Naive thymus-derived CD8-positive, alpha-beta T cell (primary cell): ENCODE data around the gene EDRF1. TPM values are rescaled to one million over a fixed set of nuclear protein-coding genes. Genes with fewer than 3 reads are reported as not detected.
"Not testable (repeated sequence)": the region's sequence is repeated elsewhere in the genome, so short reads cannot be mapped to it uniquely, and the experiment has no call there.

Source experiments
- ATAC-seq, 2 donors: fragments of 150-1000 bp; cut with Tn5 transposase in 1 of 2; sonication (Bioruptor Pico), chemical (Tn5 transposase) in 1 of 2; 1 replicate in 1 of 2; 2 replicates in 1 of 2; pipeline ENCODE4 v1.10.0; 2021; ENCODE audit warnings: mild to moderate bottlenecking in 2 of 2, moderate library complexity in 2 of 2
- POLR2A ChIA-PET: fragments of 350-600 bp; sonication (Branson Sonifier 250); formaldehyde crosslinking; loops from one replicate; lab custom pipeline; 2021; ENCODE audit warnings: antibody characterized with exemption; lab: Charles Lee
- DNase-seq, 10 donors: peaks; one replicate each; pipeline versions ENCODE4 v3.0.0 to v3.0.0-alpha.2; 2020 to 2022
- H3K27ac Mint-ChIP-seq, 10 donors: one replicate each; pipeline ENCODE4 v1.8.0; 2020 to 2022; ENCODE audit warnings: mild to moderate bottlenecking in 10 of 10, mixed read lengths in 10 of 10, moderate library complexity in 4 of 10, inconsistent platforms in 1 of 10
- H3K27me3 Mint-ChIP-seq, 5 donors: one replicate each; pipeline ENCODE4 v1.8.0; 2021 to 2022; ENCODE audit warnings: mixed read lengths in 5 of 5
- H3K36me3 Mint-ChIP-seq, 3 donors: one replicate each; pipeline ENCODE4 v1.8.0; 2020 to 2022; ENCODE audit warnings: mixed read lengths in 3 of 3, mild to moderate bottlenecking in 2 of 3, inconsistent platforms in 1 of 3
- H3K4me1 Mint-ChIP-seq, 4 donors: one replicate each; pipeline ENCODE4 v1.8.0; 2021 to 2022; ENCODE audit warnings: mixed read lengths in 4 of 4
- H3K4me3 Mint-ChIP-seq, 10 donors: one replicate each; pipeline ENCODE4 v1.8.0; 2020 to 2022; ENCODE audit warnings: mild to moderate bottlenecking in 10 of 10, mixed read lengths in 10 of 10, moderate library complexity in 6 of 10, inconsistent platforms in 1 of 10
- H3K9me3 Mint-ChIP-seq, 9 donors: one replicate each; pipeline ENCODE4 v1.8.0; 2020 to 2022; ENCODE audit warnings: mixed read lengths in 9 of 9, mild to moderate bottlenecking in 3 of 9, inconsistent platforms in 1 of 9, moderate library complexity in 1 of 9
- polyA plus RNA-seq, 3 donors: library from polyadenylated mRNA; unstranded; fragments of 300-500 nt; fragmentation: Illumina TruSeq; gene quantifications; one replicate each; pipeline ENCODE4 v1.2.3, GENCODE V29; 2021
- total RNA-seq, 8 experiments: library from RNA in 2 of 8; stranded (reverse) in 2 of 8; gene quantifications; one replicate each; pipeline ENCODE4 v1.2.3 and lab custom pipeline; 2021 to 2026

The EDRF1 gene
- total and polyA plus RNA-seq, 5 experiments from 2014 or later = 10.3 to 61.4 (median 12.8) TPM

DNA sequence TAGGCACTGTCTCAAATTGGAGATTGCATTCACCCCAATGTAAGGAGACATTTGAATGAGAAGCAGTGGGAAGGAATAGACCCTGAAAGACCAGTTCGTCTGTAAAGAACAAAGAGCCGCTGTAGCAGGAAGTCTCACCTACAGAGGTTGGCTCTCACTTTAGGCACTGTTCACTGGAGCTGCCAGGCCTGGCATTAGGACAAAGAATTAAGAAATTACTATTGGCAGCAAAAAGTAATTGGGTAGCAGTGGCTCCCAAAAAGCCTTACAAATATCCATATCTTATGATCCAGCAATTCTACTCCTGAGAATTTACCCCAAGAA lies 26.0 kb upstream of the EDRF1 start:
- Mint-ChIP-seq H3K4me3 (no peak overlapping the region), H3K4me1 (peaks cover 2 to 7% (median 5%) of the 10 kb centered on the region in 4 donors)
- POLR2A ChIA-PET = no interaction called here

DNA sequence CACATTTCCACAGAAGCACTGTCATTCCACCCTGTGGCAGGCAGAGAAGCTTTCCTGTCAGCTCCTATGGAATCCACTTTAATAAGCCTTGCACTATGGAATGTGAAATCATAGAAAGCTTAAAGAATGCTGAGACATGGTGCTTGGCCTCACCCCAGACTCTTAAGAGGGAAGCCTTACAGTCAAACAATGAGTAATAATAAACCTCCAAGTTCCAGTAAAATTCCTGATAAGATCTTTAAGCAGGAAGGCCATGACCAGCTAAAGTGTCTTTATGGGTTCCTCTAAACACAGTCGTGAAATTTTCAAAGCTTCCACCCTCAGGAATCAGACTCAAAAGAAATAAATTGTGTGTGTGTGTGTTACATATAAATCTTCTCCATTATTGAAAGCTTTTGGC lies 24.6 kb upstream of the EDRF1 start:
- no peaks in the 10 kb centered on the region for H3K36me3 Mint-ChIP-seq
- H3K27me3 Mint-ChIP-seq = peaks cover 0 to 1% (median 0%) of the 10 kb centered on the region in 5 donors
- POLR2A ChIA-PET = no interaction called here
- no peak overlapping the region for H3K27ac Mint-ChIP-seq
- no peaks in the 10 kb centered on the region for H3K9me3 Mint-ChIP-seq
- H3K4me3 Mint-ChIP-seq = no peak overlapping the region
- peaks cover 2 to 7% (median 5%) of the 10 kb centered on the region in 4 donors for H3K4me1 Mint-ChIP-seq
- ATAC-seq (no peak), DNase-seq (no peak)

More for the DNA sequence above, 26.0 kb upstream of the EDRF1 start:
- ATAC-seq (no peak), DNase-seq (no peak)
- H3K9me3 Mint-ChIP-seq = no peaks in the 10 kb centered on the region
- H3K27me3 Mint-ChIP-seq = peaks cover 1 to 8% (median 4%) of the 10 kb centered on the region in 5 donors
- no peaks in the 10 kb centered on the region for H3K36me3 Mint-ChIP-seq
- H3K27ac Mint-ChIP-seq = no peak overlapping the region

DNA sequence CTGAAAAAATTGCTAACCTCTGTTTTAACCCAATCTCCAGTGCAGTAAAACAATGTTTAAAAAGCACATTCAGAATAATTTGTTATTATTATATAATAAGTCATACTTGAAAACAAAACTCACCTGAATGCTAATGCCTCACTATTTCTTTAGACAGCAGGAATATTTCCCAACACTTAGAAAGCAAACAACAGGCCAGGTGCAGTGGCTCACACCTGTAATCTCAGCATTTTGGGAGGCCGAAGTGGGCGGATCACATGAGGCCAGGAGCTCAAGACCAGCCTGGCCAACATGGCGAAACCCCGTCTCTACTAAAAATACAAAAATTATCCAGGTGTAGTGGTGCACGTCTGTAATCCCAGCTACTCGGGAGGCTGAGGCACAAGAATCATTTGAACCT lies 22.6 kb upstream of the EDRF1 start:
- DNase-seq, H3K27ac Mint-ChIP-seq, H3K27me3 Mint-ChIP-seq, H3K4me1 Mint-ChIP-seq, H3K36me3 Mint-ChIP-seq, H3K9me3 Mint-ChIP-seq, ATAC-seq, H3K4me3 Mint-ChIP-seq: not testable (repeated sequence)
- POLR2A ChIA-PET = interaction anchor here (0.7 kb wide), 1 partner anchor 15 kb away, joined by 3 read pairs; no protein-coding TSS in a partner anchor

DNA sequence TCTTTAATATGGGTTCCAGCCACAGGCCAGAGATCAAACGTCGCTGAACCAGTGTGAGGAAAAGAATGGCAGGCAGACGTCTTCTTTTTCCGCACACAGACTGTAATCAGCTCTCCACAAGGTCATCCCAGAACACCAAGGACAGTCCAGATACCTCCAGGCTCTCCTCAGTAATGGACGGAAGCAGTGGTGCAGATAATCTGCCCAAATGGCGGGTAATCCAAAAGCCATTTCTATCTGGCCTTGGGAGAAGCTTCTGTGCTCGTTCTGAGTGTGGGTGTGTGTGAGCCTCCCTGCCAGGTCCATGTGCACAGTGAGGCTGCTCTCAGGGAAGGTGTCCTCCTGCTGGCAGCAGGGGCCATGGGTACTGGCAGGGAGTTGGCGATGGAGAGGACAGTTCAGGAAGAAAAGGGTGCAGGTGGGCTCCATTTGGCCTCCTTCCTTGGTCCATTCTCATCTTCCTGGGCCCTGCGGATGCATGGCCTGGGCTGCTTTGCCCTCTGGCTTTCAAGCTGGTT lies 21.0 kb upstream of the EDRF1 start:
- no peak for DNase-seq
- POLR2A ChIA-PET = no interaction called here
- ATAC-seq = no peak
- Mint-ChIP-seq H3K4me1 (no peaks in the 10 kb centered on the region), H3K36me3 (peaks cover 0 to 5% (median 4%) of the 10 kb centered on the region in 3 donors), H3K4me3 (no peak overlapping the region), H3K9me3 (peaks cover 0 to 10% (median 4%) of the 10 kb centered on the region in 9 donors), H3K27ac (no peak overlapping the region), H3K27me3 (peaks cover 0 to 11% (median 5%) of the 10 kb centered on the region in 5 donors)

DNA sequence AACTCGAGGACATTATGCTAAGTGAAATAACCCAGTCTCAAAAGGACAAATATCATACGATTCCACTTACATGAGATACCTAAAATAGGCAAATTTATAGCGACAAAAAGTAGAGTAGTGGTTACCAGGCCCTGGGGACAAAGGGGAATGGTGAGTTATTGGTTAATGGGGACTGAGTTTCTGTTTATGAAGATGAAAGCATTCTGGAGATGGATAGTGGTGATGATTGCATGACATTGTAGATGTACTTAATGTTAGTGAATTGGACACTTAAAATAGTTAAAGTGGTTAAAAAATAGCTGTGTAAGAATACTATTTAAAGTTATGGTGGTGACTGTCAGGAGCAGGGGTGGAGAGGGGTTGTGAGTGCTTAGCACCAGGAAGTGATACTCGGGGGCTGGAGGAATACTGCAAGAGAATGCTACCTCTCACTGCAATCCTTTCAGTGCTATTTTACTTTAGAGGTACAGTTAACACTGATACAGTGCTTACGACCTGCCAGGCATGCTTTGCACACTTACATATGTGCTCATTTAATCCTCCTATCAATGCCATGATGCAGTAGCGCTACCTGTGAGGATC lies 19.9 kb upstream of the EDRF1 start:
- Mint-ChIP-seq H3K4me3 (no peak overlapping the region), H3K4me1 (no peaks in the 10 kb centered on the region), H3K27ac (no peak overlapping the region), H3K27me3 (peaks cover 0 to 11% (median 4%) of the 10 kb centered on the region in 5 donors), H3K36me3 (peaks cover 0 to 5% (median 4%) of the 10 kb centered on the region in 3 donors), H3K9me3 (peaks cover 0 to 10% (median 4%) of the 10 kb centered on the region in 9 donors)
- POLR2A ChIA-PET = no interaction called here
- ATAC-seq = no peak
- DNase-seq = no peak

DNA sequence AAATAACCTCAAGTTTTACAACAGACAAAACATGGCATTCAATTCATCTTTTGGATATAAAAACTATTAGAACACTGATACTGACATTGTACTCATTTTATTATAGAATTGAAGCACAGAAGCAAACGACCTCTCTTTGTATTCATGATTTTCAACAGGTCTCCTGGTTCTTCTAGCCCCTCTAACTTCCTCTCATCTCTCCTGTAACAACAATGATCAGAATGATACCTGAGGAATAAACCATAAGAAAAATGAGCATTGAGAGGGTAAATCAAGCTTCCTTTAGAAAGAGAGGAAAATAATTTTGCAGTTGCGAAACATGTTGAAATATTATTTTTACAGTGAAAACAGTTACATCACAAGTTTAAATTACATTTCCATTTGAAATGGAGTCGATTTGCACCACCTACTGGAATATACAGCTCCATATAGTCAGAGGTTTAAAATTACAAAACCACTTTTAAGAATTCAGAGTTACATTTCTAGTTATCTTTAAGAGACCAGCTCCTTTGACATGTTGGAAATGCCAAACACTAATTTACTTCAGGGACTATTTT lies 19.1 kb upstream of the EDRF1 start:
- Mint-ChIP-seq H3K4me1 (no peaks in the 10 kb centered on the region), H3K36me3 (peaks cover 0 to 5% (median 4%) of the 10 kb centered on the region in 3 donors), H3K27me3 (peaks cover 0 to 11% (median 4%) of the 10 kb centered on the region in 5 donors), H3K9me3 (peaks cover 0 to 10% (median 4%) of the 10 kb centered on the region in 9 donors), H3K4me3 (no peak overlapping the region), H3K27ac (no peak overlapping the region)
- DNase-seq = no peak
- no peak for ATAC-seq
- POLR2A ChIA-PET = no interaction called here

DNA sequence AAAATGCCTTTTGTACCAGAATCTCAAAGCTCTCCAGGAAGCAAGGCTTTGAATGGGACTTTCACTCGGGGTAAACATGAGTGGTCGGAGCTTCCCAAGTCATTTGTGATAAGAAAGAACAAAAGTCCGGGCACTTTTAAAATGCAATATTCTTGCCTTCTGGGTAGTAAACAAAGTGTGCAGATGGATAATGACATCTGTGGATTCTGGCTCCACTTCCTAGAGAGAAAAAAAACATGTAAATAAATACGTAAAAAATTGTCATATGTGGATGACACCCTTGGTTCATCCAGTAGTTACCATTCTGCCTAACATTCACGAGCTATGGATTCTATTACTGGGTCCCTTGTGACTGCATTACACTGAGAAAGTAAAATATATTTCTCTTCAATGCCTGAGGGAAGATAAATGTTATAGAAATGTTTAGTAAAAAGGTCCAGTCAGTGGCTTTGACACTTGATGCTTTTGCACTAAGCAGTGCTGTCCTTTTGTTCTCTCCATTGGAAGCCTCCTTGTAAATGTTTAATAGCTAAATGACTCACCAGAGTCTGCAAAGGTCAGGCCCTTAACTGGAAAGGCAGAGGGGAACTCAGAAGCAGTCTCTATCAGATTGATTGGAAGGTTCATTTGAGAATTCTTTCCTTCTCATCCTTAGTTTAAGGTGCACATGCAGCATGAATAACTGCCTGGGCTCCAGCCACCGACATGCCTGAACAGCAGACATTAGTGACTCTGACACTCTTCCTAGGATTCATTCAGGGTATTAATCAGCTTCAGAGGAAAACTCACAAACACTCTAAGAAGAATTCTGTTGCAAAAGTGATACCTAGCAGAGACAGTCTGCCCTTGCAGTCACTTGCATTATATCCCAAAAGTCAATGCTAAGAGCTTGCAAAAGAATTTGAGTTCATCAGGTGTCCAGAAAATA lies 11.7 kb upstream of the EDRF1 start:
- Mint-ChIP-seq H3K27ac (no peak overlapping the region), H3K4me1 (peaks cover 0 to 5% (median 0%) of the 10 kb centered on the region in 4 donors), H3K36me3 (peaks cover 0 to 27% (median 8%) of the 10 kb centered on the region in 3 donors), H3K9me3 (peaks cover 0 to 39% (median 23%) of the 10 kb centered on the region in 9 donors), H3K4me3 (no peak overlapping the region), H3K27me3 (peaks cover under 1 to 24% (median 5%) of the 10 kb centered on the region in 5 donors)
- DNase-seq (no peak), ATAC-seq (no peak)
- POLR2A ChIA-PET = no interaction called here

DNA sequence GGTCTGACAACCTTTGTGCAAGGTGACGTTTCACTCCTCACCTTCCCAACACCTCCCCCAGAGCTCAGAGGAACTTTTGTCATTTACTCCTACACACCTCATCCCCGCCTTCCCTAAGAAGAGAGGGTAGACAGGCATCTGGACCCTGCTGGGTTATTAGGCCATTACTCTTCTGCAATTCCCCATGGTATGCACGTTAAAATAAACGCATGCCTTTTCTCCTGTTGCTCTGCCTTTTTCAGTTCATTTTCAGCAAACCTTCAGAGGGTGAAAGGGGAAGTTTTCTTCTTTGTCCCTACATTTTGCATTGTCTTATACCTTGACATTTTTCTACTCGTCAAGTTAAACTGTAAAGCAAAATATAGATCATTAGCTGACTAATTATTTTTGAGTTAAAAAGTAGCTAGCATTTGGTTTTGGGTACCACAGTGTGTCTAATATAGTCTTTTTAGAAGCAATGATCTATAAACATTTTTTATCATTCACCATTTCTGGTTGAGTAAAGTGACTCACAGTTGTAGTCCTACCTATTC lies 10.5 kb upstream of the EDRF1 start:
- Mint-ChIP-seq H3K27ac (peak overlapping the region in 1 of 10 donors; percentile 32), H3K4me1 (peaks cover 0 to 5% (median 0%) of the 10 kb centered on the region in 4 donors), H3K9me3 (peaks cover 0 to 50% (median 32%) of the 10 kb centered on the region in 9 donors), H3K36me3 (peaks cover 0 to 31% (median 6%) of the 10 kb centered on the region in 3 donors), H3K27me3 (peaks cover 0 to 20% (median 4%) of the 10 kb centered on the region in 5 donors), H3K4me3 (no peak overlapping the region)
- POLR2A ChIA-PET = no interaction called here
- ATAC-seq (no peak), DNase-seq (no peak)

DNA sequence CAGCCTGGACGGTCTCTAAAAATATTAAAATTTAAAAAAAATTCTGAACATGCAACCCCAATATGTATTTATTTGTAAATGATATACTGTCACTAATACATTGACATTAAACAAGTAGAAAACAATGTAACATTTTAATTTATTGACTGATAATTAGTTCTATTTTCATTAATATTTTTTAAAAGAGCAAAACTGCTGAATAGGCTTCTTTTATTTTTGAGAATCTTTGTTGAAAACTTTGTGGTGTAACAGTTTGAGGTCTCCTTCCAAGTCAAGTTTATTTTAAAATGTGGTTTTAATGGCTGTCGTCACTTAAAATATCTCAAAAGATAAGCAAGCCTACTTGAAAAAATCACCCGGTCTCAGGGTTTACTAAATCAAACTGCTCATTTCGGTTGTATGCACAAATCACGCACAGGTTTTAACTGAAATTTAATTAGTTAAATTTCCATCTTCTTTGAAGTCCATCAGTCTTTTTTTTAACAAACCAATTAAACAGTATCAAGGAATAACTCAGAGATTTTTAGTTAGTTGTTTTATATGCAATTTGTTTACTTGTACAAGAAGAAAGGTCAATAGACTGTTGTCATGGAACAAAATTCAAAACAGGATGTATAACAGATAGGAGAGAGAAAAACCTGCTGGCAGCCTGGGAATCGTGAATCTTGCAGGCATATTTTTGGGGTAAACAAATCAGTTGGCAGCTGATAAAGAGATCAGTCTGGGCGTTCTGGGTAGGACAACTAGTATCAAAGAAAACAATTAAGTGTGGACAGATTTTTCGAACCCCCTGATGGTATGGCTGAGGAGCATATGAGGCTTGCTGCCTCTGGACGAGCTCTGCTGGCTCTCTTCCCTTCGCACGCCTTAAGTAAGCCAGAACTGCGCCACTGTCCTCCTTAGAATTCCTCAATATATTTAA lies 9.7 kb upstream of the EDRF1 start:
- H3K36me3 Mint-ChIP-seq = peaks cover 0 to 31% (median 6%) of the 10 kb centered on the region in 3 donors
- POLR2A ChIA-PET = no interaction called here
- H3K27me3 Mint-ChIP-seq = peaks cover 0 to 20% (median 4%) of the 10 kb centered on the region in 5 donors
- no peak for DNase-seq
- peaks cover 0 to 5% (median 0%) of the 10 kb centered on the region in 4 donors for H3K4me1 Mint-ChIP-seq
- H3K4me3 Mint-ChIP-seq = no peak overlapping the region
- ATAC-seq = no peak
- no peak overlapping the region for H3K27ac Mint-ChIP-seq
- peaks cover 0 to 53% (median 32%) of the 10 kb centered on the region in 9 donors for H3K9me3 Mint-ChIP-seq

DNA sequence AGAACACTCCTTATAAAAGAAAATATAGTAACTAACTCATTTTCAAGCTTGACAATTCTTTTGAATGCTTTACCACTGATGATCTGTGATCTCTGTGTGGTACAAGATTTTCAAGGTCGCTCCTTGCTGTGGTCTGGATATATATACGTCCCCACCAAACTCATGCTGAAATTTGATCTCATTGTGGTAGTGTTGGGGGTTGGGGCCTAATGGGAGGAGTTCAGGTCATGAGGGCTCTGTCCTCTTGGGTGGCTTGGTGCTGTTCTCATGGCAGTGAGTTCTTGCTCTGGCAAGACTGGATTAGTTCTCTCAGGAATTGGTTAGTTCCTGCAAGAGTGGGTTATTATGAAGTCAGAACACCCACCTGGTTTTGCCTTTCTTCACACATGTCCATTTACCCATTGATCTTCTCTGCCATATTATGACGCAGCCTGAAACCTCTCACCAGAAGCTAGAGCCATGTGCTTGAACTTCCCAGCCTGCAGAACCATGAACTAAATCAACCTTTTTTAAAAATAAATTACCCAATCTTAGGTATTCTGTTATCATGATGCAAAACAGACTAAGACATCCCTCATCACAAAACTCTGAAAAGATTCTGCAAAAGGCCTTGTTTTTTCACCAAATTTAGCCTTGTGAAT lies 8.3 kb upstream of the EDRF1 start:
- POLR2A ChIA-PET = no interaction called here
- H3K27me3 Mint-ChIP-seq = peaks cover 0 to 14% (median under 1%) of the 10 kb centered on the region in 5 donors
- DNase-seq (no peak), ATAC-seq (no peak)
- peaks cover 0 to 31% (median 6%) of the 10 kb centered on the region in 3 donors for H3K36me3 Mint-ChIP-seq
- H3K4me3 Mint-ChIP-seq = no peak overlapping the region
- H3K9me3 Mint-ChIP-seq = peaks cover 0 to 53% (median 32%) of the 10 kb centered on the region in 9 donors
- no peak overlapping the region for H3K27ac Mint-ChIP-seq
- peaks cover 0 to 5% (median 0%) of the 10 kb centered on the region in 4 donors for H3K4me1 Mint-ChIP-seq

DNA sequence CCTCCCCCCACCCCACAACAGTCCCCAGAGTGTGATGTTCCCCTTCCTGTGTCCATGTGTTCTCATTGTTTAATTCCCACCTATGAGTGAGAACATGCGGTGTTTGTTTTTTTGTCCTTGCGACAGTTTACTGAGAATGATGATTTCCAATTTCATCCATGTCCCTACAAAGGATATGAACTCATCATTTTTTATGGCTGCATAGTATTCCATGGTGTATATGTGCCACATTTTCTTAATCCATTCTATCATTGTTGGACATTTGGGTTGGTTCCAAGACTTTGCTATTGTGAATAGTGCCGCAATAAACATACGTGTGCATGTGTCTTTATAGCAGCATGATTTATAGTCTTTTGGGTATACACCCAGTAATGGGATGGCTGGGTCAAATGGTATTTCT lies 4.8 kb upstream of the EDRF1 start:
- DNase-seq, H3K27me3 Mint-ChIP-seq, POLR2A ChIA-PET, H3K27ac Mint-ChIP-seq, ATAC-seq, H3K4me3 Mint-ChIP-seq: not testable (repeated sequence)
- peaks cover 0 to 22% (median 3%) of the 10 kb centered on the region in 3 donors for H3K36me3 Mint-ChIP-seq
- peaks cover 0 to 14% (median 6%) of the 10 kb centered on the region in 4 donors for H3K4me1 Mint-ChIP-seq
- H3K9me3 Mint-ChIP-seq = peaks cover 0 to 48% (median 32%) of the 10 kb centered on the region in 9 donors
